Airway epithelial cell (primary cell): Measurements from ENCODE around the gene DLG1. TPM values are rescaled to one million over a fixed set of nuclear protein-coding genes. Genes with fewer than 3 reads are reported as not detected.

Experiments used
- total RNA-seq: library from RNA; depleted of rRNA; stranded (reverse); fragments of >200 nt; gene quantifications from 2 replicates; pipeline ENCODE4 v1.2.3, GENCODE V29; 2015

Gene DLG1
- 38.8 and 63.0 TPM in 2 replicates for total RNA-seq

GRCh38 chr3:197298341-197298944 lies at the start of gene DLG1:
DLG1 (minus strand) TSS chr3:197298612; CDS start chr3:197297204, 1,408 bp downstream.

GRCh38 chr3:197029511-197030167 lies 268.8 kb downstream of the DLG1 start, which contains the start of gene MELTF:
MELTF (minus strand) TSS chr3:197029817; CDS start chr3:197029702, 115 bp downstream.

